GM06990 (cell line): ENCODE data around the gene DMBX1.

Experiments
- DNase-seq: peaks from one replicate; pipeline ENCODE4 v3.0.0-alpha.2; 2011; ENCODE audit not compliant: insufficient read length; ENCODE audit errors: extremely low read depth
- H3K27me3 ChIP-seq: replicated peaks from 2 replicates; pipeline ENCODE4 v1.6.0; 2011; ENCODE audit warnings: low read length; ENCODE audit not compliant: control insufficient read depth, insufficient read depth
- H3K36me3 ChIP-seq: 2 replicates; pipeline ENCODE4 v1.5.1; 2011; ENCODE audit warnings: low read length; ENCODE audit not compliant: control insufficient read depth, insufficient read depth
- H3K4me3 ChIP-seq: replicated peaks from 2 replicates; pipeline ENCODE4 v1.5.1; 2011; ENCODE audit warnings: low read depth, mild to moderate bottlenecking, control low read depth, low read length
- CTCF ChIP-seq: IDR thresholded peaks from 2 replicates; pipeline ENCODE4 v1.5.1; 2011; ENCODE audit warnings: low read length, control low read depth, mild to moderate bottlenecking, inconsistent platforms; ENCODE audit not compliant: insufficient read depth, poor library complexity, severe bottlenecking

The DMBX1 gene

GRCh38 chr1:46461809-46462448 lies 27.7 kb upstream of the DMBX1 start:
- Histone ChIP-seq H3K4me3 (no peak overlapping the region), H3K27me3 (peaks cover 4% of the 10 kb centered on the region), H3K36me3 (no peaks in the 10 kb centered on the region)
- no peak for TF ChIP-seq CTCF
- no peak for DNase-seq

GRCh38 chr1:46464013-46464548 lies 25.6 kb upstream of the DMBX1 start:
- H3K27me3 ChIP-seq, result peaks cover 9% of the 10 kb centered on the region
- H3K4me3 ChIP-seq, result no peak overlapping the region
- H3K36me3 ChIP-seq, result no peaks in the 10 kb centered on the region
- no peak for DNase-seq
- no peak for TF ChIP-seq CTCF

GRCh38 chr1:46464915-46465314 lies 24.7 kb upstream of the DMBX1 start:
- no peak for DNase-seq
- no peaks in the 10 kb centered on the region for H3K36me3 ChIP-seq
- peaks cover 9% of the 10 kb centered on the region for H3K27me3 ChIP-seq
- TF ChIP-seq CTCF, result no peak
- H3K4me3 ChIP-seq, result no peak overlapping the region

- DNase-seq, result no peak
- Histone ChIP-seq H3K27me3 (peaks cover 9% of the 10 kb centered on the region), H3K36me3 (no peaks in the 10 kb centered on the region), H3K4me3 (no peak overlapping the region)
- TF ChIP-seq CTCF, result no peak
Measured at GRCh38 chr1:46465981-46466476, 23.6 kb upstream of the DMBX1 start.

GRCh38 chr1:46466477-46467182 lies 23.0 kb upstream of the DMBX1 start:
- Histone ChIP-seq H3K4me3 (peak overlapping the region; percentile 51), H3K27me3 (peaks cover 11% of the 10 kb centered on the region), H3K36me3 (no peaks in the 10 kb centered on the region)
- TF ChIP-seq CTCF, result no peak
- DNase-seq, result no peak
